ENCODE data around the gene ZBTB2. TPM values are rescaled to one million over a fixed set of nuclear protein-coding genes. Genes with fewer than 3 reads are reported as not detected.

ZBTB2 gene
- total RNA-seq, 1 experiment from 2014 or later = 31.4 TPM

DNA sequence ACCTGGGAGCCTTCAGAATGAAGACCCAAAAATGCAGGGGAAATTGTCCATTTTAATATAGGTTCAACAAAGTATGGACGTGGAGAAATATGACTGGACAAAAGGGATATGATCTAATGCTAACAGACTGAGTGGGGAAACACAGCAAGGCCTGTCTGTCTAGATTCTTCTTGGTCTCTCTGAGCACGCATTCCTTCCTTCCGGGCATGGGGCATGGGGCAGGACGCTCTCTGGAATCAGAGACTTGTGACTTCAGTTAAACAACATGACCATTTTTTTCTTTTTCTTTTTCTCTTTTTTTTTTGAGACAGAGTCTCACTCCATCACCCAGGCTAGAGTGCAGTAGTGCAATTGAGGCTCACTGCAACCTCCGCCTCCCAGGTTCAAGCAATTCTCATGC, 31.9 kb downstream of the ZBTB2 start:
- Histone ChIP-seq H3K14ac (ENCODE audit: insufficient read depth, low read length) (no peak overlapping the region), H3K56ac (ENCODE audit: insufficient read length, low read depth, low read length) (no peak overlapping the region), H3T11ph (ENCODE audit: low read length) (no peak overlapping the region), H4K20me1 (ENCODE audit: control insufficient read depth, insufficient read depth, insufficient read length) (no peaks in the 10 kb centered on the region), H4K91ac (ENCODE audit: insufficient read length, low read depth, low read length) (no peak overlapping the region), H3K23ac (ENCODE audit: insufficient read length, low read depth, low read length) (no peak overlapping the region), H4K8ac (replicated peaks; ENCODE audit: insufficient read length, low read depth, low read length) (no peak overlapping the region), H2BK5ac (ENCODE audit: insufficient read length, low read length) (no peak overlapping the region), H3K27ac (ENCODE audit: insufficient read length, low read depth, low read length) (no peak overlapping the region), H2BK15ac (ENCODE audit: low read depth, low read length) (no peak overlapping the region), H2BK12ac (ENCODE audit: insufficient read length, low read depth, low read length) (no peak overlapping the region), H3K4me2 (ENCODE audit: insufficient read depth, insufficient read length, low read length) (no peak overlapping the region), H3K79me1 (ENCODE audit: insufficient read depth, low read depth, low read length, poor library complexity, severe bottlenecking) (no peaks in the 10 kb centered on the region), H3K9ac (ENCODE audit: extremely low read depth, insufficient read length, low read length) (no peak overlapping the region), H3K79me2 (ENCODE audit: insufficient read depth, low read length) (no peaks in the 10 kb centered on the region), H2AK5ac (ENCODE audit: insufficient read length, low read length) (no peak overlapping the region), H3K27me3 (ENCODE audit: insufficient read depth, low read length) (no peaks in the 10 kb centered on the region), H2BK120ac (ENCODE audit: low read depth, low read length, poor library complexity, severe bottlenecking) (no peak overlapping the region), H3K9me3 (ENCODE audit: control insufficient read depth, low read depth, low read length) (no peaks in the 10 kb centered on the region), H3K18ac (ENCODE audit: insufficient read length, low read depth, low read length) (no peak overlapping the region), H4K5ac (ENCODE audit: insufficient read length, low read depth, low read length) (no peak overlapping the region), H2BK20ac (ENCODE audit: low read depth, low read length, poor library complexity, severe bottlenecking) (no peak overlapping the region), H2AFZ (ENCODE audit: low read length) (no peak overlapping the region), H3K4ac (ENCODE audit: low read depth, low read length) (no peak overlapping the region), H3K4me1 (ENCODE audit: insufficient read depth, low read length) (no peaks in the 10 kb centered on the region), H3K23me2 (ENCODE audit: insufficient read length, low read depth, low read length, poor library complexity, severe bottlenecking) (no peaks in the 10 kb centered on the region)
- Mint-ChIP-seq H3K4me1 (peaks cover 2 to 5% of the 10 kb centered on the region in 2 experiments; a peak in 3 of 4 replicates), H3K4me3 (no peak overlapping the region), H3K36me3 (ENCODE audit: insufficient read depth in 1 of 3, low read depth in 3 of 3) (peaks cover 0 to 20% (median 1%) of the 10 kb centered on the region in 3 experiments; a peak in 4 of 7 replicates), H3K27ac (no peak overlapping the region), H3K9me3 (no peaks in the 10 kb centered on the region), H3K27me3 (ENCODE audit: low read depth) (no peaks in the 10 kb centered on the region)
- TF ChIP-seq, protein P1, sequence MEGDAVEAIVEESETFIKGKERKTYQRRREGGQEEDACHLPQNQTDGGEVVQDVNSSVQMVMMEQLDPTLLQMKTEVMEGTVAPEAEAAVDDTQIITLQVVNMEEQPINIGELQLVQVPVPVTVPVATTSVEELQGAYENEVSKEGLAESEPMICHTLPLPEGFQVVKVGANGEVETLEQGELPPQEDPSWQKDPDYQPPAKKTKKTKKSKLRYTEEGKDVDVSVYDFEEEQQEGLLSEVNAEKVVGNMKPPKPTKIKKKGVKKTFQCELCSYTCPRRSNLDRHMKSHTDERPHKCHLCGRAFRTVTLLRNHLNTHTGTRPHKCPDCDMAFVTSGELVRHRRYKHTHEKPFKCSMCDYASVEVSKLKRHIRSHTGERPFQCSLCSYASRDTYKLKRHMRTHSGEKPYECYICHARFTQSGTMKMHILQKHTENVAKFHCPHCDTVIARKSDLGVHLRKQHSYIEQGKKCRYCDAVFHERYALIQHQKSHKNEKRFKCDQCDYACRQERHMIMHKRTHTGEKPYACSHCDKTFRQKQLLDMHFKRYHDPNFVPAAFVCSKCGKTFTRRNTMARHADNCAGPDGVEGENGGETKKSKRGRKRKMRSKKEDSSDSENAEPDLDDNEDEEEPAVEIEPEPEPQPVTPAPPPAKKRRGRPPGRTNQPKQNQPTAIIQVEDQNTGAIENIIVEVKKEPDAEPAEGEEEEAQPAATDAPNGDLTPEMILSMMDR (conservative IDR thresholded peaks at IDR 0.05) = no peak
- no CpG with 5 or more reads among the region's 5 CpGs for WGBS (ENCODE audit: extremely low coverage, insufficient read length, low lambda C conversion rate)
- DNase-seq = no peak
